Stimulated activated CD8-positive, alpha-beta memory T cell treated with anti-CD3 and anti-CD28 coated beads, Interleukin-7, amount 100 ng/mL, for 48 hours (primary cell): Measurements from ENCODE around the gene CSK.
"Not testable (repeated sequence)": the region's sequence is repeated elsewhere in the genome, so short reads cannot be mapped to it uniquely, and the experiment has no call there.

Experiments used
- DNase-seq, 2 donors: peaks; one replicate each; pipeline ENCODE4 v3.0.0-alpha.2; 2020; ENCODE audit warnings: low read depth in 1 of 2; ENCODE audit errors: extremely low read depth in 1 of 2

Gene CSK

GRCh38 chr15:74781431-74782258 lies at the start of gene CSK:
TSS of gene CSK (plus strand) at chr15:74782080. CDS start at chr15:74798298, 16,218 bp downstream.
- DNase-seq, result no peak

- DNase-seq, result no peak
Observed at GRCh38 chr15:74732846-74733245, 49.0 kb upstream of the CSK start.

- no peak for DNase-seq
Observed at GRCh38 chr15:74733269-74733668, 48.6 kb upstream of the CSK start.

GRCh38 chr15:74735305-74735704 lies 46.6 kb upstream of the CSK start:
- no peak for DNase-seq

GRCh38 chr15:74738239-74738638 lies 43.6 kb upstream of the CSK start:
- DNase-seq, result not testable (repeated sequence)

- DNase-seq, result no peak
Observed at GRCh38 chr15:74742422-74742821, 39.5 kb upstream of the CSK start.

GRCh38 chr15:74746389-74746788 lies 35.5 kb upstream of the CSK start:
- DNase-seq, result no peak

GRCh38 chr15:74748322-74748946 lies 33.4 kb upstream of the CSK start, which contains the start of gene CYP1A2:
TSS of gene CYP1A2 (plus strand) at chr15:74748845. CDS start at chr15:74749739, 894 bp downstream.
- DNase-seq, result no peak

- DNase-seq, result no peak
Observed at GRCh38 chr15:74749832-74750231, 32.0 kb upstream of the CSK start.

- DNase-seq, result no peak
Observed at GRCh38 chr15:74750751-74751150, 31.1 kb upstream of the CSK start.

- no peak for DNase-seq
Observed at GRCh38 chr15:74752011-74752410, 29.9 kb upstream of the CSK start.

- no peak for DNase-seq
Observed at GRCh38 chr15:74752531-74752930, 29.3 kb upstream of the CSK start.

GRCh38 chr15:74754593-74755215 lies 27.2 kb upstream of the CSK start:
- DNase-seq, result no peak

- no peak for DNase-seq
Observed at GRCh38 chr15:74758736-74759135, 23.1 kb upstream of the CSK start.

GRCh38 chr15:74762791-74763150 lies 19.1 kb upstream of the CSK start:
- DNase-seq, result no peak

- no peak for DNase-seq
Observed at GRCh38 chr15:74763416-74763815, 18.5 kb upstream of the CSK start.

- DNase-seq, result no peak
Observed at GRCh38 chr15:74767167-74768098, 14.4 kb upstream of the CSK start.

GRCh38 chr15:74768099-74768770 lies 13.6 kb upstream of the CSK start:
- no peak for DNase-seq

- no peak for DNase-seq
Observed at GRCh38 chr15:74768771-74769342, 13.0 kb upstream of the CSK start.

GRCh38 chr15:74769463-74770025 lies 12.3 kb upstream of the CSK start:
- no peak for DNase-seq
